Measurements from ENCODE around the gene LY6G5B.

- no peak for TF ChIP-seq CTCF (IDR thresholded peaks at IDR 0.05)
- TF ChIP-seq EZH2 (IDR thresholded peaks at IDR 0.05; ENCODE audit: borderline replicate concordance, insufficient read depth, low read depth, low read length, poor library complexity, severe bottlenecking) = no peak
Observed at GRCh38 chr6:31691564-31692108, 21.9 kb downstream of the LY6G5B start.
